K562 (cell line): Measurements from ENCODE around the gene USP26.

ENCODE experiments used
- USF1 ChIP-seq: sonication (generic); formaldehyde crosslinking; IDR thresholded peaks from 2 replicates; pipeline ENCODE4 v1.9.0; 2022; ENCODE audit warnings: mild to moderate bottlenecking, missing genetic modification reagents
- ZBTB17 ChIP-seq: fragments of 450-650 bp; formaldehyde crosslinking; IDR thresholded peaks from 2 replicates; pipeline ENCODE4 v1.4.0; 2020; ENCODE audit warnings: mild to moderate bottlenecking

- TF ChIP-seq ZBTB17 (CRISPR knock-in tag) (no peak), USF1 (CRISPR knock-in tag) (no peak)
Measured at GRCh38 chrX:133056341-133056740, 40.6 kb downstream of the USP26 start.
